Stimulated activated CD4-positive, alpha-beta T cell treated with anti-CD3 and anti-CD28 coated beads, Interleukin-12 subunit alpha, Interleukin-12 subunit beta, amount 100 ng/mL, for 4 hours (primary cell): ENCODE measurements around the gene CEACAM18.
"Not testable (repeated sequence)": the region's sequence is repeated elsewhere in the genome, so short reads cannot be mapped to it uniquely, and the experiment has no call there.

Experiments
- DNase-seq: peaks from one replicate; pipeline ENCODE4 v3.0.0-alpha.2; 2020

The CEACAM18 gene

GRCh38 chr19:51500931-51501330 lies 22.6 kb downstream of the CEACAM18 start:
- DNase-seq: not testable (repeated sequence)

- DNase-seq: no peak
Measured at GRCh38 chr19:51501594-51502263, 23.4 kb downstream of the CEACAM18 start, which contains the start of gene SIGLEC12. Gene SIGLEC12, minus strand, starts transcription at chr19:51501800. Its CDS starts 67 bp downstream, at chr19:51501733.

- no peak for DNase-seq
Measured at GRCh38 chr19:51503286-51503817, 25.0 kb downstream of the CEACAM18 start.

GRCh38 chr19:51503896-51504295 lies 25.6 kb downstream of the CEACAM18 start:
- DNase-seq: no peak

GRCh38 chr19:51505904-51506303 lies 27.6 kb downstream of the CEACAM18 start:
- DNase-seq: no peak

GRCh38 chr19:51507192-51507591 lies 28.9 kb downstream of the CEACAM18 start:
- no peak for DNase-seq

- DNase-seq: no peak
Measured at GRCh38 chr19:51507640-51508058, 29.3 kb downstream of the CEACAM18 start.

GRCh38 chr19:51508059-51508733 lies 29.9 kb downstream of the CEACAM18 start:
- DNase-seq: no peak

- DNase-seq: no peak
Measured at GRCh38 chr19:51509823-51510660, 31.7 kb downstream of the CEACAM18 start.

GRCh38 chr19:51511353-51511752 lies 33.0 kb downstream of the CEACAM18 start:
- DNase-seq: no peak

- no peak for DNase-seq
Measured at GRCh38 chr19:51513968-51514367, 35.6 kb downstream of the CEACAM18 start.

GRCh38 chr19:51514866-51515481 lies 36.6 kb downstream of the CEACAM18 start:
- DNase-seq: peak; percentile 12

- no peak for DNase-seq
Measured at GRCh38 chr19:51520728-51521127, 42.4 kb downstream of the CEACAM18 start.

GRCh38 chr19:51521357-51521756 lies 43.0 kb downstream of the CEACAM18 start:
- no peak for DNase-seq

GRCh38 chr19:51521781-51522180 lies 43.4 kb downstream of the CEACAM18 start:
- DNase-seq: no peak

- DNase-seq: no peak
Measured at GRCh38 chr19:51524666-51525264, 46.4 kb downstream of the CEACAM18 start.

GRCh38 chr19:51525651-51526050 lies 47.3 kb downstream of the CEACAM18 start:
- DNase-seq: no peak

GRCh38 chr19:51529301-51529700 lies 51.0 kb downstream of the CEACAM18 start:
- no peak for DNase-seq

GRCh38 chr19:51530616-51531015 lies 52.3 kb downstream of the CEACAM18 start:
- DNase-seq: no peak

GRCh38 chr19:51531349-51532315 lies 53.3 kb downstream of the CEACAM18 start, which contains the start of gene SIGLEC6:
Gene SIGLEC6, minus strand, starts transcription at chr19:51531670. Its CDS starts 22 bp downstream, at chr19:51531648.
- peak; percentile 10 for DNase-seq

GRCh38 chr19:51535535-51535934 lies 57.2 kb downstream of the CEACAM18 start:
- no peak for DNase-seq
